GM21381 (cell line): ENCODE results near the gene SMAD3.

Experiments used
- ATAC-seq: cut with Tn5 transposase; IDR thresholded peaks from one replicate; pipeline ENCODE4 v1.9.1; 2021; ENCODE audit warnings: mild to moderate bottlenecking, moderate library complexity; ENCODE audit not compliant: unreplicated experiment

The SMAD3 gene

GRCh38 chr15:67094001-67094826 is 28.8 kb downstream of the SMAD3 start:
- ATAC-seq = no peak

GRCh38 chr15:67095912-67096311 is 30.5 kb downstream of the SMAD3 start:
- no peak for ATAC-seq

- no peak for ATAC-seq
Measured at GRCh38 chr15:67096546-67097294, 31.3 kb downstream of the SMAD3 start.

GRCh38 chr15:67097424-67097823 is 32.0 kb downstream of the SMAD3 start:
- no peak for ATAC-seq

GRCh38 chr15:67097930-67098740 is 32.7 kb downstream of the SMAD3 start:
- no peak for ATAC-seq

GRCh38 chr15:67098768-67099282 is 33.4 kb downstream of the SMAD3 start:
- ATAC-seq = no peak

GRCh38 chr15:67100124-67100791 is 34.9 kb downstream of the SMAD3 start:
- no peak for ATAC-seq

- ATAC-seq = peak; percentile 57
Measured at GRCh38 chr15:67100801-67101581, 35.6 kb downstream of the SMAD3 start.

- ATAC-seq = peak; percentile 46
Measured at GRCh38 chr15:67101911-67102598, 36.7 kb downstream of the SMAD3 start.

- no peak for ATAC-seq
Measured at GRCh38 chr15:67102599-67102929, 37.2 kb downstream of the SMAD3 start.

- no peak for ATAC-seq
Measured at GRCh38 chr15:67103021-67103420, 37.6 kb downstream of the SMAD3 start.

GRCh38 chr15:67103432-67103831 is 38.0 kb downstream of the SMAD3 start:
- ATAC-seq = no peak

GRCh38 chr15:67103869-67104268 is 38.5 kb downstream of the SMAD3 start:
- no peak for ATAC-seq

- no peak for ATAC-seq
Measured at GRCh38 chr15:67104510-67104909, 39.1 kb downstream of the SMAD3 start.

GRCh38 chr15:67105065-67105951 is 39.9 kb downstream of the SMAD3 start:
- ATAC-seq = no peak

- no peak for ATAC-seq
Measured at GRCh38 chr15:67105991-67106763, 40.8 kb downstream of the SMAD3 start.

- ATAC-seq = no peak
Measured at GRCh38 chr15:67106764-67107013, 41.3 kb downstream of the SMAD3 start.
